HTR-8/SVneo (cell line): ENCODE data around the gene MICAL3.

ENCODE experiments used
- DNase-seq: peaks from one replicate; pipeline ENCODE4 v3.0.0; 2011; ENCODE audit warnings: low spot score, mixed read lengths; ENCODE audit not compliant: insufficient read length
- FAIRE-seq: peaks from 2 replicates; lab custom pipeline; 2011; peaks lifted over from hg19 to GRCh38; lab: Jason Lieb, UNC

Gene MICAL3

GRCh38 chr22:17898375-17898774 lies 126.0 kb downstream of the MICAL3 start:
- no peak for FAIRE-seq
- no peak for DNase-seq

DNA sequence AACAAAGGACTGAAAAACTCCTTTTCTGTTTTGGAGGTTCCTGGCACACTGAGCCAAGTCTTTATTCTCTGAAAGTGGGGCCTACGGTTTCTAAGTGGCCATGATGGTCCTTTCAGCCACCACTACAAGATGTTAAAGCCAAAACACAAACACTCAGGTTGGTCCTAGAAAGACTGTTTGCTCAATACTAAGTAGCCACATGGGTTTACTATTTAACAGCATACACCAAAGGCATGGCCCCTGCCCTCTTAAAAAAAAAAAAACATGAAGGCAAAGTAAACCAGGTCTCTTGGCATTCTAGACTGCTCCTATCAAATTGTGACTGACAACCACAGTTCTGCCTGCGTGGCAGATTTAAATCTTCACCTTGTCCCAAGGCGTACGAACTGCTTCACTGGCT lies 126.5 kb downstream of the MICAL3 start:
- DNase-seq (no peak), FAIRE-seq (no peak)

DNA sequence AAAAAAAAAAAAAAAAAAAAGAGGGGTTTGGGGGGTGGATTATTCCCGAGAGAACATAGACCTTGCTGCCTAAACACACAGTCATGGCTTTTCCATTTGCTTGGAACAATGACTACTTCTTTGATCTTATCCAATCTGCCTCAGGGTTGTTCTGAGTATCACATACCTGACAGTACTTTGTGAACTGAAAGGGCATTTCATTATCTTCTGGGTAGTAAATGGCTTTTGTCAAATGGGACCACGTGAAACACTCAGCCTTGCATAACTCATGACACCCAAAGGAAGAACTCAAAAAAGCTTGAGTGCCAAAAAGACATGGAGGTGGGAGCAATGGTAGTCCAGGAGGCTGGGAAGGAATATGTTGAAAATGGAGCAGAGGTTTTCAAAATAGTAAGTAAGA lies 126.9 kb downstream of the MICAL3 start:
- no peak for FAIRE-seq

DNA sequence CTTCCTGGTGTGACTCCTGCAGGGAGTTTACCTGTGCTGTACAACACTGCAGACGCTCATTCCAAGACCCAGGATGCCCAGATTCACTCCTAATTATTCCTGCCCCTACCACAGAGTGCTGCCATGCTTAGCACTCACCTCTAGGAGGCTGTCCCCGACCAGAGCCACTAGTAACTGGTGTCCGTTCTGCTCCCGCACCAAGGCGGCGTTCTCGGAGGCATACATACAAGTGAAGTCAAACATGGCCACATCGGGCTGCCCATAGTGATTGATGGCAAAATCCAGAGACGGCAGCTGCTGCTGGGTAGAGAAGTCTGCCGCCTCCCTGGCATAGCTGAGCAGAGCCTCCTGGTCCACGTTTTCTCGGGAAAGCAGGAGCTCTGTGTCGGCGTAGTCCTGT lies 127.8 kb downstream of the MICAL3 start:
- FAIRE-seq (no peak), DNase-seq (no peak)

More for the DNA sequence above, 126.9 kb downstream of the MICAL3 start:
- no peak for DNase-seq

DNA sequence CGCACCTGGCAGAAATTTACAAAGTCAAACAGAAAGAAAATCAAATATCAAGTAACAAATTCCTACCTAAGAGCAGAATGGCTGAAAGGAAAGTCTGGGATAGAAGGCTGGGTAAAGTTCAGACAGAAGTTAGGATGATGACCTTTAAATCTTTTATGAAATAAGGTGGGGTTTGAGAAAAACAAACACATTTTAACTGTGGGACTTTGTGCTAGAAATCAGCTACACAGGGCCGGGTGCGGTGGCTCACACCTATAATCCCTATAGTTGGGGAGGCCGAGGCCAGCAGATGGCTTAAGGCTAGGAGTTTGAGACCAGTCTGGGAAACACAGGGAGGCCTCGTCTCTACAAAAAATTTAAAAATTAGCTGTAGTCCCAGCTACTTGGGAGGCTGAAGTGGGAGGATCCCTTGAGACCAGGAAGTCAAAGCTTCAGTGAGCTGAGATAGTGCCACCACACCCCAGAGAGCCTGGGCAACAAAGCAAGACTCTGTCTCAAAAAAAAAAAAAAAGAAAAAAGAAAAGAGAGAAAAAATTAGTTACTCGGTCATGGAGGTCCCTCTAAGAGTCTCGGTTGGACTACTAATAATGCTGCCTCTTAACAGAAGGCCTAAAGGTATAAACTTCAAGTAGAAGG lies 130.3 kb downstream of the MICAL3 start:
- no peak for FAIRE-seq
- DNase-seq = no peak

DNA sequence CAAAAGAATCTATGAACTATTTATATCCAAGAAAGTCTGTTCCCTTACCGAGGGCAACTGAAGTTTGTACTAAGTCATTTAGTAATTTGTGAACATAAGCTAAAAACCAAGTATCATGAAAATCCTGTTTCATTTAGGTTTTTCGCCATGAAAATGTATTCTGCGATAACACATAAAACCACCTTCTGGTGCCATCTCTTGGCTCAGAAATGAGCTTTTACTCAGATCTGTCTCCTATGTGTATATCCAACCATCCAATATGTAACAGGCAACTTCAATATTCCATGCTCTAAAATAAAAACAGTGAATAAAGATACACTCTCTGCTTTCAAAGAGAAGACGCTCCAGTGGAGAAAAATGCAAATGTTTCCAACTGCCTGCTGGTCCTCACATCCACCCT lies 132.0 kb downstream of the MICAL3 start:
- FAIRE-seq (no peak), DNase-seq (no peak)

DNA sequence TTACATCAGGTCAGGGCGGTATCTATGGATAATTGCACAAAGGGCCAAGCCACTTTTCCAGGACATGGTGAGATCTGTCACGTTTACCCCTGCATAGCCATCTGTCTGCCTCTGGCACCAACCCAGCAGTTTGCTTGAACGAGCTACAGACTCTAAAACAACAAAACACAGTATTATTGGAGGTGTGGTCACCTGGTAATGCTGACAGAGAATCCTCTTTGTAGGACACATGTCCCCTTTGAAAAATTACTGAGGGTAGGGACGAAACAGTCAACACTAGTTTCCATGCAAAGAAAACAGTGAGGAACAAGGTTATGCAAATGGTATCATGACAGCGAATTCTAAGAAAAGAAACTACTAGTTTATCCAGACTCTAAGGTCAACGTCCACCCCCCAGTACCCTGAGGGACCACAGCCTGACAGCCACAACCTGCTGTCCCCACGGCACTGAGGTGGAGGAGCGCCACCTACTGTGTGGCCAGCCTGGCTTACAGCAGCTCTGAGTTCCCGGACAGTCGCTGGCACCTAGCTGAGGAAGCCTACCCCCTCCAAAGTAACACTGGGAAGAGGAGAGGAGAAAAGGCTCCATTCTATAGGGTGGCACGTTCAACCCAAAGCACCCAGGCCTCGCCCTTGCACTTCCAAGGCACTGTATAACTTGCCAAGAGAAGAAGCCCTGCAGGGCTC lies 132.7 kb downstream of the MICAL3 start:
- DNase-seq (no peak), FAIRE-seq (no peak)

- FAIRE-seq (no peak), DNase-seq (no peak)
These were observed 133.5 kb downstream of the MICAL3 start for GRCh38 chr22:17890892-17891291.

DNA sequence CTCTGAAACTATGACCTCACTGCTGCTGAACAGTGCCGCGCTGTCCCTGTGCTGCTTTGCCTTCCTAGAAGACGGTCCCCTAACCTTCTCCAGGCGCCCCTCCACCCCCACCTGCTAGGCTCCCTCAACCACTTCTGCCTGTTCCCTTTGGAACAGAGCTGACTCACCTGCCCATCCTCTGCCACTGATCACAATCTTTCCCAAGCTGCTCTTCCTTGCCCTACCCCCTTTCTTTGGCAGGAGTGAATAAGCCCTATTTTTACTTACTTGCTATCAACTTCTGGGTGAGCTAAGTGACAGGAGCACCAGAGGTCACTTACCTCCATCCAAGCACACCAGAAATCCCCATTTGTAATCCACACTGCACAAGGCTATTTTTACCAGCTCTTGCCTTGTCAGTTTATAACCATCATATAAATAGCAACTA lies 134.1 kb downstream of the MICAL3 start:
- FAIRE-seq = no peak
- DNase-seq = no peak

GRCh38 chr22:17888855-17889254 lies 135.5 kb downstream of the MICAL3 start:
- DNase-seq (no peak), FAIRE-seq (no peak)

DNA sequence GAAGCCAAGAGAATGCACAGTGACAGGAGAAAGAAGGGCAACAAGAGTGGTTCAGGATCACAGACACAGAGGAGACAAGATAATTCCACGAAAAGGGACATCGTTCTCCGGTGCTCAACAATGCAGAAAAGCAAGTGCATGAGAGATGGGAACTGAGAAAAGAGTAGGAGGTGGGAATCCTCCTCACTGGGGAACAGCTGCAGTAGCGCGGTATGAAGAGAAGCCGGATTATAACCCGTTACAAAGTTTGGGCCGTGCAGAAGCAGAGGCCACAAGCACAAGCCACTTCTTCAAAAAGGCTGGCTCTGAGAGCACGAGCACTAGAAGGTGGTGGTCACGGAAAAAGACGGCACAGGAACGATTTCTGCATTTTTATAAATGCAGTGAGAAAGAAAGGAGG lies 135.9 kb downstream of the MICAL3 start:
- DNase-seq (no peak), FAIRE-seq (no peak)

DNA sequence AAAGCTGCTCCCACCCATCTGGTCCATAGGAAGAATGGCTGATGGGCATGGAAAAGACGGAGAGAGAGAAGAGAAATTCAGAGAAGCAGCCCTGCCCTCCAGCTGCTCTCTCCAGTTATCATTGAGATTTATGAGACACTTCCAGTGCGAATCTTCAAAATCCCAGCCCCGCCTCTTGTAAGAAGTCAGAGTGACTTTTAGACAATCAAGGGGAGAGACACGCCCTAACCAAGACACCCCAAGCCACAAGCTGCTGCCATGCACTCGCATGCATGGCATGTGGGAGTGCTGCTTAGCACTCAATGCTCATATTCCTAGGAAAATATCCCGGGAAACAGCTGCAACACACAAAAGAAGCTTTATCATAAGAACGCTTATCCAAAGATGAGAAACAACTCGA lies 139.5 kb downstream of the MICAL3 start:
- no peak for DNase-seq
- no peak for FAIRE-seq

GRCh38 chr22:17884084-17884483 lies 140.3 kb downstream of the MICAL3 start:
- no peak for FAIRE-seq
- DNase-seq = no peak

DNA sequence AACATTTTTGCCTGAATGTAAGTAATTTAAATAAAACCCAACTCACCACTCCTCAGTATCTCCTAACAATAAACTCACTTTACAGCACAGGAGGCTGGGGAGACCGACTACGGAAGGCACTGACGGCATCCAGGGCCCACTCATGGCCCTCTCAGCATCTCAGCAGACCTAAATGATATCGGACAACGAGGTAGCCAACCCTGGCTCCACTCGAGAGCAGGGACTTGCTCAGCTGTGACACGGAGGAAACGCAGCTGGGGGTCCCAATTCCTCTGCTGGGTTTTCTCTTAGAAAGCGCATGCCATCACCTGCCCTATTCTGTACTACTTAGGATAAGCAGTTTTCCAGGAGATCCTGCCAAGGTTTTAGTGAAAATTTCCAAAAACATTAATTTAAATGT lies 141.0 kb downstream of the MICAL3 start:
- no peak for FAIRE-seq

DNA sequence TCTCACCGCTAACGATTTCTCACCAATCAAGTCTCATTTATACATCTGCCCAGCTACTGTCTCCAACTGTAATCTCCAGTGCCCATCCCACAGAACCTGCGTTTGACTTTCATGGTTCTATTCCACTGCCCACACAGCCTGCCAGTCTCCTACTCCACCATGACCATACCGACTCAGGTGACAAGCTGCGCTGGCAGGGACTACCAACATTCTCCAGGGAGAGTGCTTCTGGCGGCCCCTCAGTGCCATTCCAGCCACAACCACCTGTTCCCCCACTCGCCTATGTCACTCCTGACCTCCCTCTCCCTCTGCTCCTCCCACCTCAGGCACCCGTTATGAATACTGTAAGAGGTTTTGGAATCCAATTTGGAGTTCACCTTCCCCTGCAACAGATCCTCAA lies 141.6 kb downstream of the MICAL3 start:
- FAIRE-seq = no peak
- no peak for DNase-seq

More for the DNA sequence above, 141.0 kb downstream of the MICAL3 start:
- DNase-seq = no peak

GRCh38 chr22:17882162-17882561 lies 142.2 kb downstream of the MICAL3 start:
- DNase-seq (no peak), FAIRE-seq (no peak)

DNA sequence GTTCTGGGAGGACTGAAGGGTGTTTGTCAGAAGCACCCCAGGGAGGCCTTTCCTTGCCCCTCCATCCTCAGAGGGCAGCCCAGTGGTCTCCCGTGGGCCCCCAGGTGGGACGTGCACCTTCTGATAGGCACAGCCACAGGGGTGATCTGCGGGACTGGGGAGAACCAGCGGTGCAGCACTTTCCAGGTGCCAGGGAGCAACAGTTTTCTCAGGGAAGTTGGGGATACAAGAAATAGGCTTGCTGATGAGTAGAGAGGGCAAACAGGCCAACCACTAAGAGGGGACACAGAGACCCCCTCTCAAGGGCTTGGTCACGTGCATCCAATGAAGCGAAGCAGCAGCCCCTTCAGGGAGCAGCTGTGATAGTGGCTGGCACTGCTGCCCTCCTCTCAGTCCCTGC lies 143.0 kb downstream of the MICAL3 start:
- DNase-seq = no peak
- no peak for FAIRE-seq

GRCh38 chr22:17880468-17880867 lies 143.9 kb downstream of the MICAL3 start:
- no peak for FAIRE-seq
- DNase-seq = no peak

DNA sequence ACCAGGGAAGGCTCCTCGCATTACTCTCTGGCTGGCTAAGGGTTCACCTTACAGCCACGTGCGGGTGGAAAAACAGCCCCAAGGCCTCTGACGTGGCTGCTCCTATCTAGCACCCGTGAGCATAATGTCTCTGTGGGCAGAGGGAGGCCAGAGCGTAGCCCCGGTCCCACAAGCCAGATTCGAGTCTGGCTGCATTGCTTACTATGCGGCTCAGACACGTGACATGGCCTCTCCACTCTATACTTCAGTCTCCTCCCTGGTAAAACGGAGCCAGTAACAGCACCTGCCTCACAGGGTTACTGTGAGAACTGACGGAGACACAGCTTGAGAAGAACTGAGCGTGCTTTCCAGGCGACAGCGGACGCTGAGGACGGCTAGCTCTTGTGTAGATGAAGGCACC lies 144.3 kb downstream of the MICAL3 start:
- FAIRE-seq (no peak), DNase-seq (no peak)

DNA sequence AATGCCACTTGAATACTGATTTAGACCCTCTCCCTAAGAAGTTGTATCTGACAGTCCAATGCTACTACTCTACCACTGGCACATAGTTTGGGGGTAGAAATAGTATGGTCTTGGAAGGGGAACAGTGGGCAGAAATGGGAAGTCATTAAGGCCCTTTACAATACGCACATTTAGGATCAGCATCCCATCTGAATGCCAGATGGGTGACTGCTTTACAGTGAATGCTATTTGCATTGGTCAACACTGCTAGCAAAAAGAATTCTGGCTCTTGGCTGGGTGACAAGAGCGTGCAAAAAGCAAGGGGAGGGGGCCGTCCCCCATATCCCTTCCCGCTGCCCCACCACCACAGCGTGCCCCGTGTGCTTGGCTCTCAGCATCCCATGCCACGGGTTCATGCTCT lies 145.4 kb downstream of the MICAL3 start:
- no peak for FAIRE-seq

GRCh38 chr22:17878186-17878694 lies 146.1 kb downstream of the MICAL3 start:
- no peak for FAIRE-seq
- no peak for DNase-seq

More for the DNA sequence above, 145.4 kb downstream of the MICAL3 start:
- no peak for DNase-seq
